ENCODE data around the gene TAL1.

- TF ChIP-seq CTCF (IDR thresholded peaks at IDR 0.05) (no peak), POLR2A (IDR thresholded peaks at IDR 0.05) (no peak)
These were observed 41.5 kb downstream of the TAL1 start for GRCh38 chr1:47190509-47190855.
